K562 (cell line): Measurements from ENCODE around the gene NTNG1. TPM values are rescaled to one million over a fixed set of nuclear protein-coding genes. Genes with fewer than 3 reads are reported as not detected.

Experiments
- ATAC-seq: fragments of 200-7000 bp; cut with Tn5 transposase; 3 replicates; pipeline ENCODE4 v1.9.1; 2020; ENCODE audit warnings: moderate library complexity
- BruUV-seq: library from RNA; stranded (reverse); fragments of 400-500 nt; replicated peaks from 2 replicates; lab custom pipeline; 2021; lab: Mats Ljungman, UMichigan
- CTCF ChIA-PET: fragments of 300-600 bp; formaldehyde crosslinking; extraction: SDS; loops from one replicate; lab custom pipeline; 2021; ENCODE audit warnings: low intra/inter-chr PET ratio; lab: Yijun Ruan, JAX
- POLR2A ChIA-PET: fragments of 300-600, 350-650 bp; sonication (Branson Sonifier 250); formaldehyde crosslinking; extraction: SDS; loops from one replicate; lab custom pipeline; 2021; ENCODE audit warnings: antibody characterized with exemption, inconsistent platforms; lab: Yijun Ruan, JAX
- DNase-seq, 4 experiments: peaks; one replicate each; pipeline versions ENCODE4 v3.0.0 to v3.0.0-alpha.2; 2011 to 2018; ENCODE audit warnings: low spot score in 3 of 4, mixed read lengths in 3 of 4; ENCODE audit errors: extremely low read depth in 1 of 4
- FAIRE-seq: peaks from 2 replicates; lab custom pipeline; 2011; peaks lifted over from hg19 to GRCh38; lab: Jason Lieb, UNC
- H2AFZ ChIP-seq: 2 replicates; pipeline ENCODE4 v1.6.0; 2011; ENCODE audit warnings: low read depth, low read length, control low read depth, inconsistent platforms
- H3K27ac ChIP-seq: fragments of 200-600 bp; 3 replicates; pipeline ENCODE4 v1.8.0; 2011; ENCODE audit warnings: low read depth, mild to moderate bottlenecking, control low read depth, inconsistent platforms, low read length, moderate library complexity, mixed read lengths; ENCODE audit errors: extremely low read depth
- H3K27me3 ChIP-seq, 2 experiments: fragments of 300-600 bp in 1 of 2; 2 replicates in 1 of 2; 3 replicates in 1 of 2; pipeline versions ENCODE4 v1.6.0 to v1.8.0; 2011; ENCODE audit warnings: inconsistent platforms in 2 of 2, low read length in 2 of 2, mild to moderate bottlenecking in 1 of 2, mixed read lengths in 1 of 2, moderate library complexity in 1 of 2; ENCODE audit not compliant: control insufficient read depth in 2 of 2, insufficient read depth in 2 of 2
- H3K36me3 ChIP-seq: fragments of 300-600 bp; 3 replicates; pipeline ENCODE4 v1.8.0; 2011; ENCODE audit warnings: mild to moderate bottlenecking, low read length, inconsistent platforms; ENCODE audit not compliant: control insufficient read depth, insufficient read depth
- H3K4me1 ChIP-seq, 2 experiments: fragments of 200-600 bp in 1 of 2; replicated peaks in 1 of 2; 2 replicates in 1 of 2; 3 replicates in 1 of 2; pipeline versions ENCODE4 v1.5.1 to v1.8.0; 2011; ENCODE audit warnings: inconsistent platforms in 2 of 2, low read length in 2 of 2, mild to moderate bottlenecking in 1 of 2, mixed read lengths in 1 of 2, moderate library complexity in 1 of 2; ENCODE audit not compliant: control insufficient read depth in 2 of 2, insufficient read depth in 2 of 2
- H3K4me2 ChIP-seq: 2 replicates; pipeline ENCODE4 v1.6.1; 2011; ENCODE audit warnings: low read length, control low read depth, inconsistent platforms, mixed read lengths; ENCODE audit not compliant: insufficient read depth
- H3K4me3 ChIP-seq: fragments of 200-600 bp; sonication (generic), shearing (Covaris generic); 2 replicates; pipeline ENCODE4 v1.5.1; 2016; ENCODE audit warnings: control low read depth, inconsistent platforms
- H3K79me2 ChIP-seq: fragments of 200-600 bp; 3 replicates; pipeline ENCODE4 v1.8.0; 2011; ENCODE audit warnings: low read length, inconsistent platforms; ENCODE audit not compliant: control insufficient read depth, insufficient read depth
- H3K9ac ChIP-seq, 2 experiments: 2 replicates each; pipeline versions ENCODE4 v1.6.0 to v1.6.1; 2011; ENCODE audit warnings: low read depth in 2 of 2, low read length in 2 of 2, control low read depth in 1 of 2, inconsistent platforms in 1 of 2, mild to moderate bottlenecking in 1 of 2, mixed read lengths in 1 of 2; ENCODE audit not compliant: insufficient read depth in 1 of 2
- H3K9me1 ChIP-seq: one replicate; pipeline ENCODE4 v1.6.0; 2011; ENCODE audit warnings: inconsistent platforms, mild to moderate bottlenecking, low read length, moderate library complexity; ENCODE audit not compliant: control insufficient read depth, insufficient read depth
- H3K9me3 ChIP-seq: replicated peaks from 2 replicates; pipeline ENCODE4 v1.5.1; 2011; ENCODE audit warnings: low read depth, low read length, inconsistent platforms; ENCODE audit not compliant: control insufficient read depth, insufficient read depth
- H4K20me1 ChIP-seq: replicated peaks from 2 replicates; pipeline ENCODE4 v1.6.1; 2011; ENCODE audit warnings: low read length, inconsistent platforms, mixed read lengths; ENCODE audit not compliant: control insufficient read depth, insufficient read depth
- COPS2 ChIP-seq: fragments of 450-650 bp; conservative IDR thresholded peaks from 2 replicates; pipeline ENCODE4 v1.6.1; 2016; ENCODE audit warnings: mild to moderate bottlenecking, moderate library complexity
- NFRKB ChIP-seq: fragments of 450-650 bp; IDR thresholded peaks from 2 replicates; pipeline ENCODE4 v1.6.1; 2016; ENCODE audit warnings: low read depth
- PREB ChIP-seq: sonication (generic); formaldehyde crosslinking; IDR thresholded peaks from 2 replicates; pipeline ENCODE4 v1.8.1; 2023; ENCODE audit warnings: mild to moderate bottlenecking, missing genetic modification reagents
- PTRF ChIP-seq: fragments of 450-650 bp; IDR thresholded peaks from 2 replicates; pipeline ENCODE4 v1.6.1; 2016; ENCODE audit warnings: mild to moderate bottlenecking, missing genetic modification characterization, missing compliant biosample characterization
- SAFB2 ChIP-seq: fragments of 200-400 bp; formaldehyde crosslinking; IDR thresholded peaks from 2 replicates; pipeline ENCODE4 v1.6.1; 2018; ENCODE audit warnings: borderline replicate concordance, low read length, low read depth, moderate library complexity; ENCODE audit not compliant: severe bottlenecking
- ZBTB12 ChIP-seq: fragments of 250-450 bp; sonication (Bioruptor Pico); IDR thresholded peaks from 2 replicates; pipeline ENCODE4 v1.4.0; 2020
- ZNF324 ChIP-seq: fragments of 250-450 bp; sonication (Bioruptor Pico); IDR thresholded peaks from 2 replicates; pipeline ENCODE4 v1.4.0; 2020; ENCODE audit warnings: mild to moderate bottlenecking
- ZNF347 ChIP-seq: fragments of 450-650 bp; formaldehyde crosslinking; IDR thresholded peaks from 2 replicates; pipeline ENCODE4 v1.4.0; 2020; ENCODE audit warnings: low read depth, mild to moderate bottlenecking, moderate library complexity
- ZNF431 ChIP-seq: sonication (generic); formaldehyde crosslinking; IDR thresholded peaks from 2 replicates; pipeline ENCODE4 v1.8.0; 2022; ENCODE audit warnings: mild to moderate bottlenecking, missing genetic modification reagents
- ZNF77 ChIP-seq: fragments of 250-450 bp; sonication (Bioruptor Pico); IDR thresholded peaks from 2 replicates; pipeline ENCODE4 v1.5.0; 2020
- WGBS: fragments of 100-300 bp; shearing (Covaris generic); methylation state at CpG from one replicate; pipeline ENCODE4 v1.1.6; 2016; ENCODE audit warnings: low coverage, mixed read lengths; ENCODE audit not compliant: insufficient coverage; ENCODE audit errors: missing lambda C conversion rate; 5-methylcytosine and 5-hydroxymethylcytosine counted together
- in situ Hi-C: fragments of 300-500 bp; cut with MboI; formaldehyde crosslinking; loops from 4 replicates; pipeline ENCODE4 v1.15.0; 2018; ENCODE audit warnings: inconsistent platforms, mixed read lengths
- intact Hi-C: fragments of 100-400 bp; cut with micrococcal nuclease; formaldehyde crosslinking; loops from 2 replicates; pipeline ENCODE4 v1.14.2; 2022
- polyA plus RNA-seq, 8 experiments: library from polyadenylated mRNA; depleted of rRNA in 4 of 8; stranded (reverse) in 5 of 8; unstranded in 3 of 8; fragments of >200 nt; fragmentation: Nextera tagmentation in 2 of 8; fragmentation: Illumina TruSeq in 1 of 8; extraction: Ambion mirVana in 2 of 8; extraction: Trizol in 1 of 8; gene quantifications; 2 replicates each; pipeline versions ENCODE4 v1.2.1 to v1.2.3, GENCODE V29; 2011 to 2014; ENCODE audit warnings: inconsistent platforms in 1 of 8, missing spikeins in 1 of 8
- total RNA-seq, 7 experiments: library from RNA; depleted of rRNA in 6 of 7; stranded (reverse); fragments of >200 nt in 6 of 7; fragmentation: Illumina TruSeq in 2 of 7; extraction: Trizol in 2 of 7; gene quantifications; 2 replicates each; pipeline versions ENCODE4 v1.2.1 to v1.2.3, GENCODE V29; 2011 to 2021; ENCODE audit warnings: low replicate concordance in 1 of 7
- TF ChIP-seq, protein P1 (sequence below): fragments of 250-450 bp; sonication (Bioruptor Pico); IDR thresholded peaks from 2 replicates; pipeline ENCODE4 v1.8.0; 2022; ENCODE audit warnings: inconsistent platforms, mild to moderate bottlenecking, moderate library complexity, borderline replicate concordance

NTNG1 gene
- total and polyA plus RNA-seq, 9 of the 15 experiments (the other 6 are each of a cell fraction or from before 2014, with no cell fraction given): not detected

DNA sequence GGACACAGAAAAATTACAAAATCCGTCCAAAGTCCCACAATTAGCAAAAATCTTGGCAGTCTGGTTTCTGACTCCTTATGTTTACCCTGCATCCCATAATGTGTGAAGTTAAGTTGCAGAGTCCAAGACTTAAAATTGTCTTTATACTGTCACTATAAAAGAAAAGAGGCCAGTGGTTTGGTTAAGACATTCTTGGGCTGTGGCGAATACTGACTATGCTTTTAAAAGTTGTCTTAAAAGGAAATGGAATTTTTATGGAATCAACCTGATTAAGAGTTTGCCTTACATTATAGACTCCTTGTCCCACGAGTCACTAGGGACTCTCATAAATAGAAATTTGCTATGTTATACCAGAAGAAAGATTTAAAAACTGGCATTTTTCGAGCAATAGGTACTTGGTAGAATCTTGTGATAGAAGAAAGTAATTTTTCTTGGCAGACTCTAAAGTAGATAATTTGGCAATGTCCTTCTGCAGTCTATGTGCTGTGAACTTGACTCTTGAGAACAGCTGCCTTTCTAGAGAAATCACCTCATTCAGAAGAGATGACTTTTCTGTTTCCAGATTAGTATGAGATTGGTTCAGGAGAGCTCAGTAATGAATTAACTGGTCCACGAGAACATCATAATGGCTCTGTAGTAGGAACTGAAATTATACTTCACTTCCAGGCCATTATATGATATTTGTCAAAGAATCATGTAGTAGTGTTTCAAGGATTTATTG lies 31.8 kb downstream of the NTNG1 start:
- under 1% methylated on average over 5 of the region's 5 CpGs for WGBS
- POLR2A ChIA-PET: no interaction called here
- CTCF ChIA-PET: no interaction called here
- no peaks in the 10 kb centered on the region for H3K9me1 ChIP-seq
- DNase-seq (no peak), FAIRE-seq (no peak), ATAC-seq (no peak)
- H3K27me3 ChIP-seq: no peaks in the 10 kb centered on the region
- H3K27ac ChIP-seq: no peak overlapping the region
- H3K4me2 ChIP-seq: no peak overlapping the region
- no peaks in the 10 kb centered on the region for H3K36me3 ChIP-seq
- no peak overlapping the region for H3K4me3 ChIP-seq
- TF ChIP-seq PTRF (tag): no peak
- H3K9ac ChIP-seq: no peak overlapping the region
- intact Hi-C loops: no loop called here
- no peaks in the 10 kb centered on the region for H3K4me1 ChIP-seq
- in situ Hi-C loops: no loop called here
- H3K79me2 ChIP-seq: no peaks in the 10 kb centered on the region
- H4K20me1 ChIP-seq: no peaks in the 10 kb centered on the region
- no TSS peak for BruUV-seq
- H2AFZ ChIP-seq: no peak overlapping the region
- no peaks in the 10 kb centered on the region for H3K9me3 ChIP-seq

DNA sequence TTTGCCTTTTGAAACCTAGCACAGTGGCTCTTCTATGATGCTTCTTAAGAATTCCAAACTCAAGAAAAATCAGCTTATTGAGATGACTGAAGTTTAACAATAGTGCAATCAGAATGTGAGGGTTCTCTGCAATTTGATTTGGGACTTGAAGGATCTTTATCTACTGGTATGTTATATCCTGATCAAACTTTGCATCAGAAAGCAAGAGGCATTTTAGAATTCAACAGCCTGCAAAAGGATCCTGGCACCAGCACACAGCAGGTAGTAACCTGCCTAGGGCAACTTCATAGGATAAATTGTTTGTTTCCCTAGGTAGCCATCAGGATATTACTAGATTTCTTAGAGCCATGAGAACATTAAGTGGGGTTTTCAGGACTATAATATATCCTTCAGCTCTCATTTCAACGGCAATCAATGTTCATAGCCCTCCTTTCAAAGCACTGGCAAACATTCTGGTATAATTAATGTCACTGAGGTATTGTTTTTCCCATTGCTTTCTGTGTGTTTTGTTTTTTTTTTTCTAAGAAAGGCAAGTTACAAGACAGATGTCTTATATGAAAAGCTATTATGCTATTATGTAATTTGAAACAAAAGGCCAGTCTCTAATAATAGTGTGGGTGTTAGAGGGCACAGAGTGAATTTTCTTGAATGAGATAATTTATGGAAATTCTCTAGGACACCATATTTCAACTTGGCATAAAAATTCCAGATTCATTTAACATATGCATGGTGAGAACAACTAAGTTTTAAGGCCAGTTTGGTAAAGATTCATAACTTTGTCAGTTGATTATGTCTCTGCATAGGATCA lies 34.5 kb downstream of the NTNG1 start:
- no peak overlapping the region for H3K9ac ChIP-seq
- H3K4me1 ChIP-seq: no peaks in the 10 kb centered on the region
- no peak for DNase-seq
- no peak overlapping the region for H3K4me2 ChIP-seq
- no peaks in the 10 kb centered on the region for H3K27me3 ChIP-seq
- intact Hi-C loops: no loop called here
- CTCF ChIA-PET: no interaction called here
- H3K36me3 ChIP-seq: no peaks in the 10 kb centered on the region
- no peaks in the 10 kb centered on the region for H3K9me3 ChIP-seq
- no peaks in the 10 kb centered on the region for H3K79me2 ChIP-seq
- H4K20me1 ChIP-seq: no peaks in the 10 kb centered on the region
- no peaks in the 10 kb centered on the region for H3K9me1 ChIP-seq
- BruUV-seq: no TSS peak
- FAIRE-seq: no peak
- 0% methylated on average over 1 of the region's 1 CpG for WGBS
- no peak for ATAC-seq
- H3K4me3 ChIP-seq: no peak overlapping the region
- no peak overlapping the region for H2AFZ ChIP-seq
- POLR2A ChIA-PET: no interaction called here
- in situ Hi-C loops: no loop called here
- H3K27ac ChIP-seq: no peak overlapping the region
- TF ChIP-seq ZNF324 (CRISPR knock-in tag) (no peak), ZNF77 (CRISPR knock-in tag) (no peak), PREB (CRISPR knock-in tag) (no peak), ZBTB12 (no peak), NFRKB (no peak), SAFB2 (no peak), ZNF431 (CRISPR knock-in tag) (no peak), ZNF347 (no peak), COPS2 (no peak)
- TF ChIP-seq, protein P1, sequence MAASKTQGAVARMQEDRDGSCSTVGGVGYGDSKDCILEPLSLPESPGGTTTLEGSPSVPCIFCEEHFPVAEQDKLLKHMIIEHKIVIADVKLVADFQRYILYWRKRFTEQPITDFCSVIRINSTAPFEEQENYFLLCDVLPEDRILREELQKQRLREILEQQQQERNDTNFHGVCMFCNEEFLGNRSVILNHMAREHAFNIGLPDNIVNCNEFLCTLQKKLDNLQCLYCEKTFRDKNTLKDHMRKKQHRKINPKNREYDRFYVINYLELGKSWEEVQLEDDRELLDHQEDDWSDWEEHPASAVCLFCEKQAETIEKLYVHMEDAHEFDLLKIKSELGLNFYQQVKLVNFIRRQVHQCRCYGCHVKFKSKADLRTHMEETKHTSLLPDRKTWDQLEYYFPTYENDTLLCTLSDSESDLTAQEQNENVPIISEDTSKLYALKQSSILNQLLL (CRISPR knock-in tag): no peak
